Duodenal mucosa (tissue), 2 donors: Measurements from ENCODE around the gene PORCN.

Experiments
- H3K27ac ChIP-seq: one replicate; pipeline ENCODE4 v1.7.0; 2013; ENCODE audit warnings: low read depth, low read length
- H3K27me3 ChIP-seq, 2 donors: one replicate each; pipeline ENCODE4 v1.7.0; 2013; ENCODE audit warnings: low read length in 2 of 2, control low read depth in 1 of 2; ENCODE audit not compliant: insufficient read depth in 2 of 2, control insufficient read depth in 1 of 2
- H3K36me3 ChIP-seq, 2 donors: one replicate each; pipeline ENCODE4 v1.7.0; 2013; ENCODE audit warnings: low read length in 2 of 2, control low read depth in 1 of 2; ENCODE audit not compliant: insufficient read depth in 2 of 2, control insufficient read depth in 1 of 2
- H3K4me1 ChIP-seq, 2 donors: one replicate each; pipeline ENCODE4 v1.7.0; 2013; ENCODE audit warnings: low read length in 2 of 2, control low read depth in 1 of 2; ENCODE audit not compliant: insufficient read depth in 2 of 2, control insufficient read depth in 1 of 2
- H3K4me3 ChIP-seq, 2 donors: one replicate each; pipeline ENCODE4 v1.7.0; 2013; ENCODE audit warnings: low read length in 2 of 2, low read depth in 1 of 2
- H3K9ac ChIP-seq, 2 donors: one replicate each; pipeline ENCODE4 v1.7.0; 2013; ENCODE audit warnings: low read length in 2 of 2, low read depth in 1 of 2
- H3K9me3 ChIP-seq, 2 donors: one replicate each; pipeline ENCODE4 v1.7.0; 2013; ENCODE audit warnings: low read length in 2 of 2, control low read depth in 1 of 2; ENCODE audit not compliant: control insufficient read depth in 1 of 2

Gene PORCN

DNA sequence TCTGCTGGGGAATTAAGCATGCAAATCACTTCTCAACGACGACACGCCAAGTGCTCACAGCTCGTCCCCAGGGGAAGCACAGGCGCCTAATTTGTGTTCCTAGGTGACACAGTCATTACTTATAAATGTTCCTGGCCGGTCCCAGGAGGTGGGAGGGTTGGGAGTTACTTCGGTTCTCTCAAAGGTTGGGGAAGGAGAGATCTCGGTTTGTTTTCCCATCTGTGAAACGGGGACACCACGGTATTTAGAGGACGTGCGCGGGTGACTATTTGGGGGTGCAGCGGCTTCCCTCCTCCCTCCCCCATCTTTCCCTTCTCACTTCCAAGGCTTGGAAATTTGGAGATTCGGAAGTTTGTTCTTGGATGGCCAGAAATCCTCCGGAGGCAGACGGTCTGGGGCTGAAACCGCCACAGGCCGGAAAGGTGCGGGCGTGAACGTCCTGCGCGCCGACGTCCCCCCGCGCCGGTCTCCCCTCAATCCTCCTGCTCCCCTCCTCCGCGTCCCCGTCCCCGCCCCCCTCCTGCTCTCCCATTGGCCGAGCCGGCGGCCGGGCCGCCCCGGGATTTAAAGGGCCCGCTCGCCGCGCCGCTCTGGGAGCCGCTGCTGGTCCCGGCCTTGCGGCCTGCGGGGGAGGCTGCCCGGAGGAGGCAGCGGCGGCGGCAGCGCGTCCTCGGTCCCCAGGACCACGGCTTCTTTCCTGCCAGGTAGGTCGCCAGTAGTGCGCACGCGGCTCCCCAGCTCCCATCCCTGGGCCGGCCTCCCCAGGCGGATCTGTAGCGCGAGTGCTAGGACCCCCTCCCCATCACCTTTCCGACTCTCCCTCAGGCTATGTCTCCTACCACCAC is at the start of gene PORCN:
TSS of gene PORCN (plus strand) at position 593 of the 845 bp plus-strand sequence. CDS start 829 bp downstream, outside the sequence.
- Histone ChIP-seq H3K27me3 (no peaks in the 10 kb centered on the region), H3K9ac (peak within 1 kb of the TSS; percentile 65 to 69), H3K4me1 (peaks cover 4 to 11% of the 10 kb centered on the region in 2 donors), H3K27ac (peak within 1 kb of the TSS; percentile 51), H3K4me3 (peak within 1 kb of the TSS; percentile 70 to 79), H3K36me3 (no peaks in the 10 kb centered on the region), H3K9me3 (no peaks in the 10 kb centered on the region)

DNA sequence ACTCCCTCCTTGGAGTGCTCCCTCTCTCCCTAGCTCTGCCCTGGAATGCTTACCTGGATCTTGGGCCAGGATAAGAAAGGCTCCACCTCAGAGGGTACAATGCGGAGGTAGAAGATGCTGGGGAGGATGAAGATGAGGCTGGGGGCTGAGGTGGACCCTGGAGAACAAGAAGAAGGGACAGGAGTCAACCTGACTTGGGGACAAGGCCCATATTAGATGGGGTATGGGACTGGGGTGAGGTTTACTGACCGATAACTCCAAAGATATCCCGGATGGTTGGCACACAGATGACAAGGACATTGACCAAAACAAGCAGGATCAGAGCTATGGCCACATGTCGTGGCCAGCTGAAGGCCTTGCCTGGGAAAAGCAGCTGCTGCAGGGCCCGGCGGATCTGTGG is 49.3 kb upstream of the PORCN start:
- no peaks in the 10 kb centered on the region for H3K36me3 ChIP-seq
- no peaks in the 10 kb centered on the region for H3K9me3 ChIP-seq
- H3K4me3 ChIP-seq = no peak overlapping the region
- H3K27ac ChIP-seq = no peak overlapping the region
- no peaks in the 10 kb centered on the region for H3K27me3 ChIP-seq
- no peak overlapping the region for H3K9ac ChIP-seq
- no peaks in the 10 kb centered on the region for H3K4me1 ChIP-seq

DNA sequence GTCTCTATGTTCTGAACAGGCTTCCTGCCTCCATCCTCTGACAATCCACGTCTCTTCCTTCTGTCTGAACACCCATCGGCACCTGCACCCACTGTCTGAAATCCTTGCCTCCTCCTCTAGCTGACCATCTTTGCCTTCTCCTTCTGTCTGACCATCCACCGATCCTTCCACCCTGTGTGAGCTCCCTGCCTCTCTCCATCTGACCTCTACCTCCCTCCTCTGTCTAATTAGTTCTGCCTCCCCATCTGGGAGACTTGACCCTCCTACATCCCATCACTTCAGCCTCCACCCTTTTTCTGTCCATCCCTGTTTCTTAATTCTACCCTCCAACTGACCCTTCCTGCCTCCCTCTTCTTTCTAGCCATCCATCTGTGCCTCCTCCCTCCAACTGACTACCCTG is 48.8 kb upstream of the PORCN start:
- H3K27me3 ChIP-seq = no peaks in the 10 kb centered on the region
- H3K36me3 ChIP-seq = no peaks in the 10 kb centered on the region
- no peak overlapping the region for H3K9ac ChIP-seq
- H3K4me1 ChIP-seq = no peaks in the 10 kb centered on the region
- H3K4me3 ChIP-seq = no peak overlapping the region
- H3K27ac ChIP-seq = no peak overlapping the region
- no peaks in the 10 kb centered on the region for H3K9me3 ChIP-seq

DNA sequence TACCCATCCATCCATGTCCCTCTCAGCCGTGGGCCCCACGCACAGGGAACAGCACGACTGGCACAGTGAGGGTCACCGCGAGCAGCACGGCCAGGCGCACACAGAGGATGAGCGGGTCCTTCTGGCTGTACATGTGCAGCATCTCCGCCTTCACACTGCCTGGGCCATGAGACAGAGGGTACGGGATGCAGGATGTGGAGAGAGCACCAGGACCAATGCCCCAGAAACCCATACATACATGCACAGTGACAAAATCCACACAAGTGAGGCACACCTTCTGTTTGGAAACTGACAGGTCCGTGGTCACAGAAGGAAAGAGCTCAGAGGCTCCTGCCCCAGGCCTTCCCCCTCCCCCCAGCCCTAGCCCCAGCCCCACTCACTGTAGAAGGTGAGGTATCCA is 48.2 kb upstream of the PORCN start:
- Histone ChIP-seq H3K27me3 (no peaks in the 10 kb centered on the region), H3K36me3 (no peaks in the 10 kb centered on the region), H3K4me1 (peaks cover 0 to 3% of the 10 kb centered on the region in 2 donors), H3K27ac (no peak overlapping the region), H3K9me3 (no peaks in the 10 kb centered on the region), H3K4me3 (no peak overlapping the region), H3K9ac (no peak overlapping the region)

DNA sequence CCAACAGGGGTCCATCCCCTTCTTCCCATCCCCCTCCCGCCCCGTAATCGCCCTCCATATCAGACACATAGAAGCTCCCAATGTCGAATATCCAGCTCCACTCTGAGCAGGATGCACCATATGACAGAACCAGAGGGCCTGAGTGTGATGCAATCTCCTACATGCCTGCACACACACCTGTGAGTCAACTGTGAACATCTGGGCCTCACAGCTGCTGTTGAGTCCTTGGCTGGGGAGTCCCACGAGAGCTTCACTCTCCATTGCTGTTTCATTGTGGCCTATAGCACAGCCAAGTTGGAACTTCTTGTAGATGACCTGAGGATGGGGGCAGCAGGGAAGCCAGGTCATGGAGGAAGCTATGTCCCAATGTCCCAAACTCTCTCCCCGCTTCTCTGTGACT is 47.0 kb upstream of the PORCN start:
- no peak overlapping the region for H3K9ac ChIP-seq
- H3K9me3 ChIP-seq = no peaks in the 10 kb centered on the region
- H3K27me3 ChIP-seq = no peaks in the 10 kb centered on the region
- H3K4me1 ChIP-seq = peaks cover 0 to 3% of the 10 kb centered on the region in 2 donors
- no peak overlapping the region for H3K27ac ChIP-seq
- H3K4me3 ChIP-seq = no peak overlapping the region
- H3K36me3 ChIP-seq = no peaks in the 10 kb centered on the region

DNA sequence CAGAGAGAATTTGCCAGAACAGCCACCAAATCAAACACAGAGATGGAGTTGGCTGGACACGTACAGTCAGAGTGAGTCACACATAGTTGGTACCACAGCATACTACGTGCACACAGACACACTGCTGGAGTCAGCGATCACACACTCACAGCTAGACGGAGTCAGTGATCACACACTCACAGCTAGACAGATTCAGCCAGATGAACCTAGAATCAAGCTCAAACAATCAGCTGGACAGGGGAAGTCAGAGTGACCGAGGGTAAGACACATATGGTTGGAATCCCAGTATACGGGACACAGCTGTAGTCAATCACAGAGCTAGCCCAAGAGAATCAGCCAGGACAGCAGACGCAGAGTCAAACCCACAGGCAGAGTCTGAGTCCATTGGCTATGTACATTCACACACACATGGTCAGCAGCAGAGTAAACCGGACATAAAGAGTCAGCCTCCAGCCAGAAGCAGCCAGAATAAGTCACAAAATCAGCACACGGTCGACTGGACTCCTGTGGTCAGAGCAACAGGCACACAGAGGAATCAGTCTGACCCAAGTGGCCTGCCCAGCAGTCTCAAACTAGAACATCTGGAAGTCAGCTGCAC is 43.4 kb upstream of the PORCN start:
- H3K4me1 ChIP-seq = peaks cover 0 to 16% of the 10 kb centered on the region in 2 donors
- no peak overlapping the region for H3K4me3 ChIP-seq

DNA sequence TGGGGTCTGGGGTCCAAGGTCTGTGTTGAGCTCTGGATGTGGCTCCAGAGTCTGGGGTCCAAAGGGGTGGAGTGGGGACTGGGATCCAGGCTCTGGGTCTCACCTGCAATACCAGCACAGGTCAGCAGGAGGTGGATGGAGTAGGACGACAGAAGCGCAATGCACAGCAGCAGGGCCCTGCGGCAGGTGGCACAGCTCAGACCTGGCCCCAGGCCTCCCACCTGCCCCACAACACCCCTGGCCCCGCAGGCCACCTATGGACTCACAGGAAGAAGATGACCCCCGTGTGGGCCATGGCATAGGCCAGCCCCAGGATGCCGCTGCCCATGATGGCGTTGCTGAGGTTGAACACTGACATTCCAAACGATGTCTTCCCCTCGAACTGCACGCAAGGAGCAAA is 42.1 kb upstream of the PORCN start:
- H3K9me3 ChIP-seq = no peaks in the 10 kb centered on the region
- H3K27me3 ChIP-seq = no peaks in the 10 kb centered on the region
- no peaks in the 10 kb centered on the region for H3K36me3 ChIP-seq
- no peak overlapping the region for H3K9ac ChIP-seq
- peaks cover 0 to 16% of the 10 kb centered on the region in 2 donors for H3K4me1 ChIP-seq
- H3K27ac ChIP-seq = no peak overlapping the region
- H3K4me3 ChIP-seq = no peak overlapping the region

More for the DNA sequence above, 43.4 kb upstream of the PORCN start:
- Histone ChIP-seq H3K27ac (no peak overlapping the region), H3K9me3 (no peaks in the 10 kb centered on the region), H3K36me3 (no peaks in the 10 kb centered on the region), H3K27me3 (no peaks in the 10 kb centered on the region), H3K9ac (no peak overlapping the region)

DNA sequence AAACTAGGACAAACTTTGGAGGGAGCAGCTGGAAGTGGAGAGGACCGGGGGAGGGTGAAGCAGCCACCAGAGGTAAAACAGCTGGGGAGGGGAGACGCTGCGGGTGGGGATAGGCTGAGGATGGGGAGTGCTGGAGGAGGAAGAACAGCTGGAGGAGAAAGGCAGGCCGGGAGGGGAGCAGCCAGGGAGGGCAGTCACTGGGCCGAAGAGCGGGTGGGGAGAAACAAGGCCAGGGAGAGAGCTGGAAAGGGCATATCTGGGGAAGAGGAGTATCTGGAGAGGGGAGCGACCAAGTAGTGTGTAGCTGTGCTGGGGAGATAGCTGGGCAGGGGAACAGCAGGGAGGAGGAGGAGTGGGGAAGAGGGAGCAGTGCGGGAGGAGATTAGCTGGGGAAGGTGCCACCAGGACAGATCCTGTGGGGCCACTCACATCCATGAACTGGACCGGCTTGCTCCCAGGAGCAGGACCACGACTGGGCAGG is 41.5 kb upstream of the PORCN start:
- Histone ChIP-seq H3K9ac (peak overlapping the region in 1 of 2 donors; percentile 44), H3K9me3 (no peaks in the 10 kb centered on the region), H3K4me1 (peaks cover 0 to 16% of the 10 kb centered on the region in 2 donors), H3K36me3 (no peaks in the 10 kb centered on the region), H3K27ac (no peak overlapping the region), H3K27me3 (no peaks in the 10 kb centered on the region), H3K4me3 (peak overlapping the region; percentile 66 to 72)

DNA sequence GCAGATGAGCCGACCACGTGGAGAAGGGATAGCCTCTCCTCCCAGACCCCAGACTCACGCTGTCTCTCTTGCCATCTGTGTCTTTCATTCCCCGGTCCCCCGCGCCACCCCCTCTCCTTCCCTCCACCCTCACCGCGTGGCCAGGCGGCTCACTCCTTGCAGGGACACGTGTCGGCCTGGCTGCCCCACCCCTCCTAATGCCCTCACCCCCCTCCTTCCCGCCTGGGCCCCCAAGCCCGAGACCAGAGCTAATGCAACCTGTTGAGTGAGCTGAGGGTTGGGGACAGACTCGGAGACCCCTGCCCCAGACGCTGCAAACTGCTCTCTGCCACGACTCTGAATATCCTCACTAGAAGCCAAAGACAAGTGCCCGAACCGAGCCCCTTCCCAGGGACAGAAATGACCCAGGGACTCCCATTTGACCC is 40.5 kb upstream of the PORCN start:
- peak overlapping the region; percentile 66 to 72 for H3K4me3 ChIP-seq
- no peaks in the 10 kb centered on the region for H3K9me3 ChIP-seq
- H3K27ac ChIP-seq = no peak overlapping the region
- H3K4me1 ChIP-seq = peaks cover 0 to 16% of the 10 kb centered on the region in 2 donors
- H3K36me3 ChIP-seq = no peaks in the 10 kb centered on the region
- peak overlapping the region; percentile 44 to 64 for H3K9ac ChIP-seq
- no peaks in the 10 kb centered on the region for H3K27me3 ChIP-seq
